HepG2 (cell line): ENCODE measurements around the gene GFER. TPM values are rescaled to one million over a fixed set of nuclear protein-coding genes. Genes with fewer than 3 reads are reported as not detected.
A peak's percentile ranks its signal among the peaks of the same experiment; 100 is the strongest.

ENCODE experiments used
- ATAC-seq: fragments of 200-7000 bp; cut with Tn5 transposase; 3 replicates; pipeline ENCODE4 v1.9.1; 2020; ENCODE audit warnings: mild to moderate bottlenecking, moderate library complexity
- BruUV-seq: library from RNA; stranded (reverse); fragments of 400-500 nt; replicated peaks from 2 replicates; lab custom pipeline; 2021; lab: Mats Ljungman, UMichigan
- CTCF ChIA-PET: fragments of 300-600 bp; formaldehyde crosslinking; extraction: SDS; loops from one replicate; lab custom pipeline; 2021; ENCODE audit warnings: low total read pairs, inconsistent platforms, low intra/inter-chr PET ratio; lab: Yijun Ruan, JAX
- POLR2A ChIA-PET: fragments of 350-600 bp; sonication (Branson Sonifier 250); formaldehyde crosslinking; loops from one replicate; lab custom pipeline; 2020; ENCODE audit warnings: antibody characterized with exemption, inconsistent platforms; lab: Yijun Ruan, JAX
- DNase-seq: peaks from one replicate; pipeline ENCODE4 v3.0.0-alpha.2; 2015; ENCODE audit warnings: low spot score
- FAIRE-seq: peaks from 3 replicates; lab custom pipeline; 2011; peaks lifted over from hg19 to GRCh38; lab: Jason Lieb, UNC
- H2AFZ ChIP-seq: one replicate; pipeline ENCODE4 v1.6.1; 2011; ENCODE audit warnings: low read length, inconsistent platforms
- H3K27ac ChIP-seq: fragments of 300-600 bp; 3 replicates; pipeline ENCODE4 v1.8.0; 2011; ENCODE audit warnings: mixed run types, mild to moderate bottlenecking, mixed read lengths, low read length, inconsistent platforms; ENCODE audit not compliant: insufficient read depth; ENCODE audit errors: extremely low read length
- H3K27me3 ChIP-seq, 2 experiments: fragments of 200-600 bp in 1 of 2; 2 replicates in 1 of 2; 3 replicates in 1 of 2; pipeline versions ENCODE4 v1.6.0 to v1.8.0; 2011; ENCODE audit warnings: low read length in 2 of 2, mild to moderate bottlenecking in 2 of 2, moderate library complexity in 2 of 2, inconsistent platforms in 1 of 2; ENCODE audit not compliant: insufficient read depth in 2 of 2, control insufficient read depth in 1 of 2
- H3K36me3 ChIP-seq, 2 experiments: fragments of 200-600 bp in 1 of 2; replicated peaks in 1 of 2; 2 replicates in 1 of 2; 3 replicates in 1 of 2; pipeline versions ENCODE4 v1.5.1 to v1.8.0; 2011; ENCODE audit warnings: low read length in 2 of 2, inconsistent platforms in 1 of 2; ENCODE audit not compliant: insufficient read depth in 2 of 2, control insufficient read depth in 1 of 2
- H3K4me1 ChIP-seq: 2 replicates; pipeline ENCODE4 v1.5.1; 2012; ENCODE audit warnings: low read length, inconsistent platforms; ENCODE audit not compliant: insufficient read depth
- H3K4me2 ChIP-seq: 2 replicates; pipeline ENCODE4 v1.6.0; 2011; ENCODE audit warnings: low read depth, low read length, inconsistent platforms
- H3K4me3 ChIP-seq, 3 experiments: fragments of 200-600 bp in 1 of 3; sonication (generic), shearing (Covaris generic) in 1 of 3; replicated peaks in 1 of 3; 2 replicates each; pipeline ENCODE4 v1.5.1; 2011 to 2016; ENCODE audit warnings: low read length in 3 of 3, inconsistent platforms in 2 of 3, low read depth in 2 of 3, mild to moderate bottlenecking in 2 of 3, control low read depth in 1 of 3, mixed read lengths in 1 of 3; ENCODE audit not compliant: insufficient read depth in 1 of 3
- H3K79me2 ChIP-seq: one replicate; pipeline ENCODE4 v1.6.1; 2011; ENCODE audit warnings: low read length, inconsistent platforms; ENCODE audit not compliant: insufficient read depth
- H3K9ac ChIP-seq: 2 replicates; pipeline ENCODE4 v1.6.0; 2011; ENCODE audit warnings: mild to moderate bottlenecking, low read depth, low read length, inconsistent platforms; ENCODE audit not compliant: insufficient read depth
- H3K9me3 ChIP-seq: 2 replicates; pipeline ENCODE4 v1.5.1; 2012; ENCODE audit warnings: mild to moderate bottlenecking, low read length
- H4K20me1 ChIP-seq: 2 replicates; pipeline ENCODE4 v1.6.0; 2011; ENCODE audit warnings: inconsistent platforms, mild to moderate bottlenecking, low read length, moderate library complexity; ENCODE audit not compliant: insufficient read depth
- AGO2 ChIP-seq: fragments of 200-400 bp; formaldehyde crosslinking; optimal IDR thresholded peaks from 2 replicates; pipeline ENCODE3; 2017; ENCODE audit warnings: mild to moderate bottlenecking, low read depth, low read length, moderate library complexity
- CEBPB ChIP-seq: IDR thresholded peaks from 2 replicates; pipeline ENCODE4 v1.6.1; 2011; ENCODE audit warnings: low read depth, low read length, improper control_type of control experiment, borderline replicate concordance
- ZNF605 ChIP-seq: sonication (generic); formaldehyde crosslinking; IDR thresholded peaks from 2 replicates; pipeline ENCODE4 v1.8.0; 2022; ENCODE audit warnings: mild to moderate bottlenecking, missing genetic modification reagents
- ZNF687 ChIP-seq: sonication (generic); formaldehyde crosslinking; IDR thresholded peaks from 2 replicates; pipeline ENCODE4 v1.5.1; 2020; ENCODE audit warnings: mild to moderate bottlenecking, missing genetic modification reagents, moderate library complexity
- WGBS: methylation state at CpG from one replicate; pipeline ENCODE4 v1.1.6; 2017; ENCODE audit warnings: low lambda C conversion rate; 5-methylcytosine and 5-hydroxymethylcytosine counted together
- in situ Hi-C: cut with HindIII; loops from 2 replicates; pipeline ENCODE4 v1.10.0; 2017; ENCODE audit warnings: low pct_unique_long_range_greater_than_20kb; ENCODE audit not compliant: extremely low pct_ligation_motif_present
- intact Hi-C: fragments of 100-400 bp; cut with micrococcal nuclease; formaldehyde crosslinking; loops from one replicate; pipeline ENCODE4 v1.10.0; 2022; ENCODE audit not compliant: unreplicated experiment
- polyA plus RNA-seq, 8 experiments: library from polyadenylated mRNA; depleted of rRNA in 3 of 8; stranded (reverse) in 7 of 8; unstranded in 1 of 8; fragments of >200 nt; fragmentation: Illumina TruSeq in 4 of 8; extraction: Trizol in 4 of 8; gene quantifications; 2 replicates each; pipeline versions ENCODE4 v1.2.1 to v1.2.3, GENCODE V29; 2011 to 2016; ENCODE audit warnings: low read depth in 4 of 8, missing spikeins in 1 of 8, mixed read lengths in 1 of 8; ENCODE audit not compliant: insufficient read depth in 1 of 8
- total RNA-seq, 5 experiments: library from RNA; depleted of rRNA; stranded (reverse); fragments of >200 nt; fragmentation: Illumina TruSeq; extraction: Trizol; gene quantifications; 2 replicates each; pipeline ENCODE4 v1.2.3, GENCODE V29; 2016; ENCODE audit warnings: low read depth in 1 of 5

The GFER gene
- total and polyA plus RNA-seq, 2 of the 13 experiments (the other 11 are each of a cell fraction or from before 2014, with no cell fraction given), result 28.6 to 71.7 TPM

GRCh38 chr16:1938316-1938715 lies 45.7 kb upstream of the GFER start:
- Histone ChIP-seq H3K9me3 (no peaks in the 10 kb centered on the region), H3K79me2 (peaks cover 26% of the 10 kb centered on the region), H3K4me3 (no peak overlapping the region), H4K20me1 (no peaks in the 10 kb centered on the region; the same call in 1 of the 2 replicates), H3K9ac (no peak overlapping the region), H3K27me3 (no peaks in the 10 kb centered on the region), H3K36me3 (peaks cover 7 to 24% of the 10 kb centered on the region in 2 experiments; a peak in 3 of 5 replicates), H2AFZ (no peak overlapping the region), H3K27ac (peak overlapping the region; percentile 96), H3K4me2 (no peak overlapping the region), H3K4me1 (peaks cover 76% of the 10 kb centered on the region)
- in situ Hi-C loops (no loop called here), intact Hi-C loops (no loop called here)
- FAIRE-seq, result no peak
- ATAC-seq, result no peak
- ChIA-PET POLR2A (no interaction called here), CTCF (no interaction called here)
- no peak for DNase-seq
- BruUV-seq, result no TSS peak
- TF ChIP-seq ZNF605 (CRISPR knock-in tag), result no peak
- peak; percentile 72; the same call in 1 of the 2 replicates for TF ChIP-seq CEBPB
- peak; percentile 5 for TF ChIP-seq AGO2
- TF ChIP-seq ZNF687 (CRISPR knock-in tag), result peak; percentile 30; the same call in 1 of the 2 replicates
- 74% methylated on average over 8 of the region's 10 CpGs for WGBS
